MG63 (cell line): ENCODE data around the gene GPR146. TPM values are rescaled to one million over a fixed set of nuclear protein-coding genes. Genes with fewer than 3 reads are reported as not detected.

ENCODE experiments used
- DNase-seq: peaks from one replicate; pipeline ENCODE4 v3.0.0-alpha.2; 2020
- H3K27me3 ChIP-seq: fragments of 250-450 bp; sonication (Bioruptor Pico); 2 replicates; pipeline ENCODE4 v1.5.1; 2020; ENCODE audit warnings: mild to moderate bottlenecking, moderate library complexity
- H3K36me3 ChIP-seq: fragments of 250-450 bp; sonication (Bioruptor Pico); 2 replicates; pipeline ENCODE4 v1.5.1; 2020; ENCODE audit warnings: mild to moderate bottlenecking, moderate library complexity
- H3K4me3 ChIP-seq: fragments of 250-450 bp; sonication (Bioruptor Pico); 2 replicates; pipeline ENCODE4 v1.5.1; 2020; ENCODE audit warnings: mild to moderate bottlenecking, moderate library complexity
- H3K9me3 ChIP-seq: fragments of 250-450 bp; sonication (Bioruptor Pico); 2 replicates; pipeline ENCODE4 v1.5.1; 2020; ENCODE audit warnings: mild to moderate bottlenecking, moderate library complexity
- total RNA-seq: library from RNA; depleted of rRNA; stranded (reverse); fragments of >200 nt; shearing (Covaris generic); gene quantifications from 2 replicates; pipeline ENCODE4 v1.2.3, GENCODE V29; 2014; ENCODE audit warnings: low replicate concordance

Gene GPR146
- total RNA-seq, 1 experiment from 2014 or later: 1.5 TPM

GRCh38 chr7:1007901-1008300 is 36.4 kb upstream of the GPR146 start:
- no peak for DNase-seq
- Histone ChIP-seq H3K36me3 (no peaks in the 10 kb centered on the region), H3K9me3 (no peaks in the 10 kb centered on the region), H3K4me3 (no peak overlapping the region), H3K27me3 (no peaks in the 10 kb centered on the region)

- no peak for DNase-seq
- H3K36me3 ChIP-seq: no peaks in the 10 kb centered on the region
- no peaks in the 10 kb centered on the region for H3K9me3 ChIP-seq
- no peaks in the 10 kb centered on the region for H3K27me3 ChIP-seq
- H3K4me3 ChIP-seq: no peak overlapping the region
Observed at GRCh38 chr7:1008733-1009363, 35.5 kb upstream of the GPR146 start.

- Histone ChIP-seq H3K27me3 (no peaks in the 10 kb centered on the region), H3K36me3 (no peaks in the 10 kb centered on the region), H3K9me3 (no peaks in the 10 kb centered on the region), H3K4me3 (no peak overlapping the region)
- DNase-seq: no peak
Observed at GRCh38 chr7:1009747-1010146, 34.6 kb upstream of the GPR146 start.

- H3K36me3 ChIP-seq: no peaks in the 10 kb centered on the region
- DNase-seq: no peak
- no peaks in the 10 kb centered on the region for H3K27me3 ChIP-seq
- no peak overlapping the region for H3K4me3 ChIP-seq
- H3K9me3 ChIP-seq: no peaks in the 10 kb centered on the region
Observed at GRCh38 chr7:1010226-1010625, 34.1 kb upstream of the GPR146 start.

DNA sequence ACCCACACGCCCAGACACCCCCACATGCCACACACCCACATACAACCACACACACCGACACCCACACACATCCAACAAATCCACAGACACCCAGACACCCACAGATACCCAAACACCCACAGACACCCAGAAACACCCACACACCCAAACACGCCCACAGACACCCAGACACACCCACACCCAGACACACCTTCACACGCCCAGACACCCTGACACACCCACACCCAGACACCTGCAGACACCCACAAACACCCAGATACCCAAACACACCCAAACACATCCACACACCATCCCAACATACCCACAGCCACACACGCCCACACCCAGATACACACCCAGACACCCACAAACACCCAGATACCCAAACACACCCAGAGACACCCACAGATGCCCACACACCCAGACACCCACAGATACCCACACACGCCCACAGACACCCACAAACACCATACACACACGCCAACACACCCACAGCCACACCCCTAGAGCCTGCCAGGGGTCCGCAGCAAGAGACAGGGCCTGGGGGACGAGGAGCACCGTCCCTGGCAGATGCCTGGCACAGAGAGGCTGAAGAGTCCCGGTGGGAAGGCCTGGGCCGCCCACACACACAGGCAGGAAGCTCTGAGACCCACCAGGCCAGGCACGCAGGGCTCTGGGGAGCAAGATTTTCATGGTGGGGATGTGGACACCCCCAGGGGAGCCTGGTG is 32.9 kb upstream of the GPR146 start:
- no peak for DNase-seq
- Histone ChIP-seq H3K9me3 (no peaks in the 10 kb centered on the region), H3K27me3 (no peaks in the 10 kb centered on the region), H3K36me3 (no peaks in the 10 kb centered on the region), H3K4me3 (no peak overlapping the region)

GRCh38 chr7:1012004-1012715 is 32.2 kb upstream of the GPR146 start:
- H3K4me3 ChIP-seq: no peak overlapping the region
- H3K36me3 ChIP-seq: no peaks in the 10 kb centered on the region
- no peaks in the 10 kb centered on the region for H3K27me3 ChIP-seq
- no peak for DNase-seq
- H3K9me3 ChIP-seq: no peaks in the 10 kb centered on the region

- H3K27me3 ChIP-seq: no peaks in the 10 kb centered on the region
- H3K36me3 ChIP-seq: no peaks in the 10 kb centered on the region
- no peaks in the 10 kb centered on the region for H3K9me3 ChIP-seq
- no peak overlapping the region for H3K4me3 ChIP-seq
- no peak for DNase-seq
Observed at GRCh38 chr7:1012716-1013095, 31.6 kb upstream of the GPR146 start.

DNA sequence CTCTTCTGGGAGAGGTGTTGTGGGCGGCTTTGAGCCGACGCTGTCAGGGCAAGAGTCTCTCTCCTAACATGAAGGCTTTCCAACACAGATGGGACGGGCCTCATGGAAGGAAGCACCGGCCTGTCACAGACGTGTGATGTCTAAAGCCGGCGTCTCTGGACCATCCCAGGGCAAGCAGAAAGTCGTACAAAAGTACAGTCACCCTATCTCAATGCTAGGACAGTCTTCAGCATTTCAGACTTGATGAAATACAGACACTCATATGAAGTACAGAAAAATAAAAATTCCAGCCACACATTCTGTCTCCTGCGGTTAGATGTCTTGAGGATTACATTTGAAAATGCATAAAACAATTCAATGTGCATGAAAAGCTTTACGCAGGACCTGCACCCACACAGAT is 30.8 kb upstream of the GPR146 start:
- Histone ChIP-seq H3K4me3 (no peak overlapping the region), H3K27me3 (no peaks in the 10 kb centered on the region), H3K36me3 (peaks cover 3% of the 10 kb centered on the region; the same call in 1 of the 2 replicates), H3K9me3 (no peaks in the 10 kb centered on the region)
- DNase-seq: no peak

DNA sequence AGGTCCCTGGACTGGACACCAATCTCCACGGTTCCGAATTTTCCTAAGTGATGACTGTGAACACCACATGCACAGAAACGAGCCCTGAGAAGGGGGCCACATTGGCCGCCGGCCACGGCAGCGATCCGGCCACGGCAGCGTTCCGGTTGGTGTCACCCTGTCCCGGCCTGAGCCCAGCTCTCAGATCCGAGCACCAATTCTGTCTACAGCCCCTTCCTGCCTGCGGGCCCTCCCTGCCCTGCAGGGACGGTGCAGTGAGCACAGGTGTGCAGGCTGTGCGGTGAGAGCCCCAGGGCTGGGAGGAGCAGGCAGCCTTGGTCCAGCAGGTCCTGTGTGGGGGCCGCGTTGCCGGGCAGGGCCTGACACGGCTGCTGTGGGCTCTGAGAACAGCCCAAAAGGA is 29.7 kb upstream of the GPR146 start:
- Histone ChIP-seq H3K36me3 (peaks cover 3% of the 10 kb centered on the region; the same call in 1 of the 2 replicates), H3K4me3 (no peak overlapping the region), H3K27me3 (no peaks in the 10 kb centered on the region), H3K9me3 (no peaks in the 10 kb centered on the region)
- no peak for DNase-seq

GRCh38 chr7:1015196-1016121 is 28.9 kb upstream of the GPR146 start:
- no peaks in the 10 kb centered on the region for H3K27me3 ChIP-seq
- no peaks in the 10 kb centered on the region for H3K9me3 ChIP-seq
- no peak overlapping the region for H3K4me3 ChIP-seq
- peaks cover 3% of the 10 kb centered on the region; the same call in 1 of the 2 replicates for H3K36me3 ChIP-seq
- no peak for DNase-seq

DNA sequence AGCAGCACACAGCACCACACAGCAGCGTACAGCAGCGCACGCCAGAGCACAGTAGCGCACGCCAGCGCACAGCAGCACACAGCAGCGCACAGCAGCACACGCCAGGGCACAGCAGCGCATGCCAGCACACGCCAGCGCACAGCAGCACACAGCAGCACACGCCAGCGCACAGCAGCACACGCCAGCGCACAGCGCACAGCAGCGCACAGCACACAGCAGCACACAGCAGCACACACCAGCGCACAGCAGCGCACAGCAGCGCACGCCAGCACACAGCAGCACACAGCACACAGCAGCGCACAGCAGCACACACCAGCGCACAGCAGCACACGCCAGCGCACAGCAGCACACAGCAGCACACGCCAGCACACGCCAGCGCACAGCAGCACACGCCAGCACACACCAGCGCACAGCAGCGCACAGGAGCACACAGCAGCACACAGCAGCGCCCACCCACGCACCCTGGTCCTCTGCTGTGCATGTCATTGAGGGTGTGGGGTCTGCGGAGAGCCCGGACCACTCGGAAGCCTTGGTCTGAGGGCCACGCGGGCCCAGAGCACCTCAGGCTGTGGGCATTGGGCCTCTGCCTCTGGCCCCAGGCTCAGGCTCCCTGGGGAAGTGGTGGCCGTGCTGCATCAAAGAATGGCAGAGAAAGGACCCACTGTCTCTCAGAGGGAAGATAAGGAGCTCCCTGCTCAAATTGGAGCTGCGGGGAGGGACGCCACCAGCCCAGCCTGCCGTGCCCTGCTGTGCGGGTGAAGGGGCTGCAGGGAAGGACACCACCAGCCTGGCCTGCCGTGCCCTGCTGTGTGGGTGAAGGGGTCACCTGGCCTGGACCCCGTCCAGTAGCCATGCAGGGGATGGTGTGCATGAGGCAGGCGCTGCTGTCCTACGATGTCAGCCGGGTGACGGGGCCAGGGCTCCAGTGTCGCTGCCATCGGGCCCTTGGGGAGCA is 27.5 kb upstream of the GPR146 start:
- DNase-seq: no peak
- H3K4me3 ChIP-seq: no peak overlapping the region
- H3K27me3 ChIP-seq: no peaks in the 10 kb centered on the region
- peaks cover 5% of the 10 kb centered on the region; the same call in 1 of the 2 replicates for H3K36me3 ChIP-seq
- no peaks in the 10 kb centered on the region for H3K9me3 ChIP-seq

DNA sequence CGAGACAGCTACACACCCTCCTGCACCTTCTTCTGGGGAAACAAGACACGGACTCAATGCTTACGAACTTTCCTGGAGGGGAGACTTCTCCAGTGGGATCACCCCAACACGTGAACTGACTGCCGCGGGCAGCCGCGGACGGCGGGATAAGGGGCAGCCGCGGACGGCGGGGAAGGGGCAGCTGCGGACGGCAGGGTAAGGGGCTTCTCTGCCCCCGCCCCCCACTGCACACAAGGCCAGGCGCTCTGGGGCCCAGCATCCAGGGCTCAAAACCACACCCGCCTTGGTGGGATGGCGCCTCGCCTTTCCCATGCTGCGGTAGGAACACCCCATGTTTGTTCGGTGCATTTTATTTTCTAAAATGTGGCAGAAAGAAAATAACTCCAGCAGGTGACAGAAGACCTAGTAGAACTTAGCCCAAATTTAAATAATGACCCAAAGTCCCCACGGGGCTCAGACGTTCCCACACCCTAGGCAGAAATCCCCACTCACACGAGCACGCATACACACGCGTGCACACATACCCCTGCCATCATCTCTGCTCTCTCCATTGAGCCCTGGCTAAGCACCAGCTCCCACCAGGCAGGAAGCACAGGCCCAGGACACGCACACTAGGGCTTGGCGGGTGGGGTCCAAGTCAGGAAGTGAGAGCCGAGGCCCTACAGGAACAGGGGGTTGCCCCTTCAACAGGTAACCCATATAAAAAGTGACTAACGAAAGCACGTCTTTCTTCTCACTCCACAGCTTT is 26.6 kb upstream of the GPR146 start:
- DNase-seq: no peak
- Histone ChIP-seq H3K4me3 (no peak overlapping the region), H3K27me3 (no peaks in the 10 kb centered on the region), H3K9me3 (no peaks in the 10 kb centered on the region), H3K36me3 (peaks cover 5% of the 10 kb centered on the region; the same call in 1 of the 2 replicates)

GRCh38 chr7:1018334-1018695 is 26.0 kb upstream of the GPR146 start:
- DNase-seq: no peak
- Histone ChIP-seq H3K36me3 (peaks cover 5% of the 10 kb centered on the region; the same call in 1 of the 2 replicates), H3K9me3 (no peaks in the 10 kb centered on the region), H3K4me3 (no peak overlapping the region), H3K27me3 (no peaks in the 10 kb centered on the region)

DNA sequence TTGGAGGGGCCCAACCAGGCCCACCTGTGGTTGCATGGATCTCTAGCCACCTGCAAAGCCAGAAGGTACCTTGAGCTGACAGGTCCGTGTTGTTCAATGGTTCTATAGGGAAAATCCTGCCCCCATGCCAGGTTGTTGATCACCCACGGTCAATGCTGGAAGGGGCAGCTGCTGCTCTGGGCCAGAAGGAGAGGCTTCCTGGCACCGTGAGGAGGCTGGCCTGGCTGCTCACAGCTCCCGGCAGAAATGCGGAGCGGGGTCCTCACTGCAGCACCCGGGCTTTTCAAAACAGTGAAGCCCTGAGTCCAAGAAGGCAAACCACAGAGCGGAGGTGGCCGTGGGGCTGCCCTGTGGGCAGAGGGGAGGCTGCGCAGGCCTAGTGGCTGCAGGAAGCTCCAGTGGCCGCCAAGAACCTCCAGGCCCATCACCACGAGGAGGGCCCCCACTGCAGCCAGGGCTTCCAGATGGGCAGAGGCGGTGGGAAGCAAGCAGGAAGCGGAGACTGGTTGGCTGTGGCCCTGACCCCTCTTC is 25.0 kb upstream of the GPR146 start:
- no peaks in the 10 kb centered on the region for H3K27me3 ChIP-seq
- DNase-seq: no peak

More for the DNA sequence above, 25.0 kb upstream of the GPR146 start:
- peaks cover 5% of the 10 kb centered on the region; the same call in 1 of the 2 replicates for H3K36me3 ChIP-seq
- H3K4me3 ChIP-seq: no peak overlapping the region
- H3K9me3 ChIP-seq: no peaks in the 10 kb centered on the region
